HG02623 (cell line): Measurements from ENCODE around the gene CRK.
"Not testable (repeated sequence)": the region's sequence is repeated elsewhere in the genome, so short reads cannot be mapped to it uniquely, and the experiment has no call there.

Experiments used
- ATAC-seq: cut with Tn5 transposase; IDR thresholded peaks from one replicate; pipeline ENCODE4 v1.9.1; 2021; ENCODE audit warnings: moderate library complexity; ENCODE audit not compliant: unreplicated experiment

CRK gene

GRCh38 chr17:1467898-1468492, 12.0 kb upstream of the CRK start:
- no peak for ATAC-seq

GRCh38 chr17:1467258-1467657, 11.2 kb upstream of the CRK start:
- ATAC-seq = no peak

GRCh38 chr17:1464186-1464585, 8.2 kb upstream of the CRK start:
- ATAC-seq = no peak

- no peak for ATAC-seq
These were observed 6.4 kb upstream of the CRK start for GRCh38 chr17:1462164-1463112.

- no peak for ATAC-seq
These were observed 5.3 kb upstream of the CRK start for GRCh38 chr17:1461198-1461944.

- ATAC-seq = no peak
These were observed 4.2 kb upstream of the CRK start for GRCh38 chr17:1460233-1460632.

GRCh38 chr17:1455291-1455796, 688 bp downstream of the CRK start:
- ATAC-seq = peak; percentile 27

- no peak for ATAC-seq
These were observed 1.5 kb downstream of the CRK start for GRCh38 chr17:1454541-1454940.

- not testable (repeated sequence) for ATAC-seq
These were observed 2.3 kb downstream of the CRK start for GRCh38 chr17:1453694-1454093.

GRCh38 chr17:1452836-1453235, 3.2 kb downstream of the CRK start:
- ATAC-seq = no peak

- ATAC-seq = not testable (repeated sequence)
These were observed 5.8 kb downstream of the CRK start for GRCh38 chr17:1450261-1450660.

- ATAC-seq = no peak
These were observed 6.5 kb downstream of the CRK start for GRCh38 chr17:1449412-1449967.

GRCh38 chr17:1447052-1447451, 9.0 kb downstream of the CRK start:
- no peak for ATAC-seq

- ATAC-seq = no peak
These were observed 9.8 kb downstream of the CRK start for GRCh38 chr17:1446201-1446600.

GRCh38 chr17:1445695-1446094, 10.3 kb downstream of the CRK start:
- ATAC-seq = not testable (repeated sequence)

GRCh38 chr17:1442721-1443120, 13.3 kb downstream of the CRK start:
- not testable (repeated sequence) for ATAC-seq

- no peak for ATAC-seq
These were observed 13.8 kb downstream of the CRK start for GRCh38 chr17:1442187-1442586.

- ATAC-seq = no peak
These were observed 15.1 kb downstream of the CRK start for GRCh38 chr17:1440921-1441320.

GRCh38 chr17:1438593-1439083, 17.4 kb downstream of the CRK start:
- no peak for ATAC-seq

GRCh38 chr17:1435326-1435725, 20.7 kb downstream of the CRK start:
- no peak for ATAC-seq

- no peak for ATAC-seq
These were observed 21.9 kb downstream of the CRK start for GRCh38 chr17:1434150-1434549.
